DOHH2 (cell line): ENCODE data around the gene COX7A2.

Experiments
- EZH2phosphoT487 ChIP-seq: fragments of 200-600 bp; sonication (generic); IDR thresholded peaks from 2 replicates; pipeline ENCODE4 v1.6.1; 2017; ENCODE audit warnings: borderline replicate concordance, mild to moderate bottlenecking, antibody characterized with exemption, low read length, moderate library complexity, mixed read lengths
- TF ChIP-seq, protein P1 (sequence below): fragments of 200-600 bp; sonication (generic); IDR thresholded peaks from one replicate; pipeline ENCODE4 v1.5.1; 2014; ENCODE audit warnings: antibody characterized with exemption, mild to moderate bottlenecking, low read depth, low read length; ENCODE audit not compliant: poor library complexity, severe bottlenecking

DNA sequence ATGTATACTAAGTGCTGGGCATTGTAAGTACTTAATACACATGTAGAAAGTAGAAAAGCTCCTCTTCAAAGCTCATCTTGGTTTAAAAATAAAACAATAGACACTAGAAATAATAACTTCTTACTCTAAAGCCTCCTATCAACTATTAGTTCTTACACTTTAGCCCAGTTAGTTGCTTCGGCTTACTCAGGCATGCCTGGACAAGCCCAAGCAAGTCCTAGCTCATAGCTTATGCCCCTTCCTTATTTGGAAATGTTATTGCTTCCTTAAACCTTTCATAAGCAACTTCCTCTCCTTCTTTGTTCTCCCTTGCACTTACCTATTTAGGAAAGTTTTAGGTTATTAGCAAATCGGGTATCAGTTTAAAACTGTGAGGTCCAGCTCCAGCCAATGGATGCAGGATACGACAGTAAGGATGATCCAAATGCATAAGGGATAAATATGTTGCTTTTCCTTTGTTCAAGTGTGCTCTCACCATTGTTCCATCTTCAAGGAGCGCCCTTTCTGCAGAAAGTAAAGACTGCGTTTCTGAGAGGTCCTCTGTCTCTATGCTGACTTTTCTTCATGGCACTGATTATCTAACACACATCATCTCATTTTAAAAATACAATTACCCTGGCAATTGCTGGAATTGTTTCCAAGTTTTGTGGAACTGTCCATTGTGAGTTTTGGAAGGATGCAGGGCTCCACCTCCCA is 28.7 kb upstream of the COX7A2 start:
- TF ChIP-seq, protein P1, sequence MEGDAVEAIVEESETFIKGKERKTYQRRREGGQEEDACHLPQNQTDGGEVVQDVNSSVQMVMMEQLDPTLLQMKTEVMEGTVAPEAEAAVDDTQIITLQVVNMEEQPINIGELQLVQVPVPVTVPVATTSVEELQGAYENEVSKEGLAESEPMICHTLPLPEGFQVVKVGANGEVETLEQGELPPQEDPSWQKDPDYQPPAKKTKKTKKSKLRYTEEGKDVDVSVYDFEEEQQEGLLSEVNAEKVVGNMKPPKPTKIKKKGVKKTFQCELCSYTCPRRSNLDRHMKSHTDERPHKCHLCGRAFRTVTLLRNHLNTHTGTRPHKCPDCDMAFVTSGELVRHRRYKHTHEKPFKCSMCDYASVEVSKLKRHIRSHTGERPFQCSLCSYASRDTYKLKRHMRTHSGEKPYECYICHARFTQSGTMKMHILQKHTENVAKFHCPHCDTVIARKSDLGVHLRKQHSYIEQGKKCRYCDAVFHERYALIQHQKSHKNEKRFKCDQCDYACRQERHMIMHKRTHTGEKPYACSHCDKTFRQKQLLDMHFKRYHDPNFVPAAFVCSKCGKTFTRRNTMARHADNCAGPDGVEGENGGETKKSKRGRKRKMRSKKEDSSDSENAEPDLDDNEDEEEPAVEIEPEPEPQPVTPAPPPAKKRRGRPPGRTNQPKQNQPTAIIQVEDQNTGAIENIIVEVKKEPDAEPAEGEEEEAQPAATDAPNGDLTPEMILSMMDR: no peak
- no peak for TF ChIP-seq EZH2phosphoT487
